ENCODE data around the gene TMEM208.

Gene TMEM208

GRCh38 chr16:67216612-67217490, 10.1 kb upstream of the TMEM208 start:
- Histone ChIP-seq H3K4me1 (ENCODE audit: control insufficient read depth, insufficient read depth, low read length) (peaks cover 14% of the 10 kb centered on the region), H3K4me3 (ENCODE audit: low read length) (no peak overlapping the region), H3K9ac (ENCODE audit: low read length) (no peak overlapping the region), H3K27me3 (ENCODE audit: control insufficient read depth, insufficient read depth, low read length) (no peaks in the 10 kb centered on the region), H3K9me3 (ENCODE audit: control insufficient read depth, low read length) (no peaks in the 10 kb centered on the region), H3K36me3 (ENCODE audit: control insufficient read depth, insufficient read depth, low read length) (no peaks in the 10 kb centered on the region)

GRCh38 chr16:67223992-67224391, 2.9 kb upstream of the TMEM208 start:
- Histone ChIP-seq H3K4me3 (ENCODE audit: low read length) (no peak overlapping the region), H3K27me3 (ENCODE audit: control insufficient read depth, insufficient read depth, low read length) (no peaks in the 10 kb centered on the region), H3K9ac (ENCODE audit: low read length) (no peak overlapping the region), H3K36me3 (ENCODE audit: control insufficient read depth, insufficient read depth, low read length) (no peaks in the 10 kb centered on the region), H3K4me1 (ENCODE audit: control insufficient read depth, insufficient read depth, low read length) (peaks cover 24% of the 10 kb centered on the region), H3K9me3 (ENCODE audit: control insufficient read depth, low read length) (no peaks in the 10 kb centered on the region)

GRCh38 chr16:67226295-67226803, 581 bp upstream of the TMEM208 start:
- H3K36me3 ChIP-seq (ENCODE audit: control insufficient read depth, insufficient read depth, low read length), result peaks cover 3% of the 10 kb centered on the region
- H3K4me3 ChIP-seq (ENCODE audit: low read length), result peak overlapping the region; percentile 93
- H3K9ac ChIP-seq (ENCODE audit: low read length), result peak overlapping the region; percentile 82
- H3K27me3 ChIP-seq (ENCODE audit: control insufficient read depth, insufficient read depth, low read length), result no peaks in the 10 kb centered on the region
- H3K4me1 ChIP-seq (ENCODE audit: control insufficient read depth, insufficient read depth, low read length), result peaks cover 24% of the 10 kb centered on the region
- H3K9me3 ChIP-seq (ENCODE audit: control insufficient read depth, low read length), result no peaks in the 10 kb centered on the region

- H3K4me1 ChIP-seq (ENCODE audit: control insufficient read depth, insufficient read depth, low read length), result peaks cover 24% of the 10 kb centered on the region
- peaks cover 9% of the 10 kb centered on the region for H3K36me3 ChIP-seq (ENCODE audit: control insufficient read depth, insufficient read depth, low read length)
- no peaks in the 10 kb centered on the region for H3K9me3 ChIP-seq (ENCODE audit: control insufficient read depth, low read length)
- H3K4me3 ChIP-seq (ENCODE audit: low read length), result peak overlapping the region; percentile 93
- no peaks in the 10 kb centered on the region for H3K27me3 ChIP-seq (ENCODE audit: control insufficient read depth, insufficient read depth, low read length)
- H3K9ac ChIP-seq (ENCODE audit: low read length), result peak overlapping the region; percentile 82
Measured at GRCh38 chr16:67227567-67227921, 614 bp downstream of the TMEM208 start.

- H3K4me3 ChIP-seq (ENCODE audit: low read length), result peak overlapping the region; percentile 93
- H3K9ac ChIP-seq (ENCODE audit: low read length), result peak overlapping the region; percentile 82
- H3K27me3 ChIP-seq (ENCODE audit: control insufficient read depth, insufficient read depth, low read length), result no peaks in the 10 kb centered on the region
- peaks cover 9% of the 10 kb centered on the region for H3K36me3 ChIP-seq (ENCODE audit: control insufficient read depth, insufficient read depth, low read length)
- H3K9me3 ChIP-seq (ENCODE audit: control insufficient read depth, low read length), result no peaks in the 10 kb centered on the region
- peaks cover 24% of the 10 kb centered on the region for H3K4me1 ChIP-seq (ENCODE audit: control insufficient read depth, insufficient read depth, low read length)
Measured at GRCh38 chr16:67228034-67228785, 1.3 kb downstream of the TMEM208 start.

GRCh38 chr16:67228905-67229304, 2.0 kb downstream of the TMEM208 start:
- Histone ChIP-seq H3K4me1 (ENCODE audit: control insufficient read depth, insufficient read depth, low read length) (peaks cover 20% of the 10 kb centered on the region), H3K4me3 (ENCODE audit: low read length) (no peak overlapping the region), H3K9me3 (ENCODE audit: control insufficient read depth, low read length) (no peaks in the 10 kb centered on the region), H3K36me3 (ENCODE audit: control insufficient read depth, insufficient read depth, low read length) (peaks cover 9% of the 10 kb centered on the region), H3K27me3 (ENCODE audit: control insufficient read depth, insufficient read depth, low read length) (no peaks in the 10 kb centered on the region), H3K9ac (ENCODE audit: low read length) (no peak overlapping the region)

- Histone ChIP-seq H3K36me3 (ENCODE audit: control insufficient read depth, insufficient read depth, low read length) (peaks cover 9% of the 10 kb centered on the region), H3K9ac (ENCODE audit: low read length) (no peak overlapping the region), H3K9me3 (ENCODE audit: control insufficient read depth, low read length) (no peaks in the 10 kb centered on the region), H3K4me1 (ENCODE audit: control insufficient read depth, insufficient read depth, low read length) (peaks cover 12% of the 10 kb centered on the region), H3K27me3 (ENCODE audit: control insufficient read depth, insufficient read depth, low read length) (no peaks in the 10 kb centered on the region), H3K4me3 (ENCODE audit: low read length) (no peak overlapping the region)
Measured at GRCh38 chr16:67229906-67230808, 3.2 kb downstream of the TMEM208 start.

GRCh38 chr16:67230809-67231660, 4.1 kb downstream of the TMEM208 start:
- H3K36me3 ChIP-seq (ENCODE audit: control insufficient read depth, insufficient read depth, low read length), result peaks cover 15% of the 10 kb centered on the region

GRCh38 chr16:67233596-67233995, 6.7 kb downstream of the TMEM208 start:
- Histone ChIP-seq H3K27me3 (ENCODE audit: control insufficient read depth, insufficient read depth, low read length) (no peaks in the 10 kb centered on the region), H3K36me3 (ENCODE audit: control insufficient read depth, insufficient read depth, low read length) (peaks cover 23% of the 10 kb centered on the region), H3K4me1 (ENCODE audit: control insufficient read depth, insufficient read depth, low read length) (no peaks in the 10 kb centered on the region), H3K4me3 (ENCODE audit: low read length) (no peak overlapping the region), H3K9me3 (ENCODE audit: control insufficient read depth, low read length) (no peaks in the 10 kb centered on the region), H3K9ac (ENCODE audit: low read length) (no peak overlapping the region)

More at GRCh38 chr16:67230809-67231660, 4.1 kb downstream of the TMEM208 start:
- no peaks in the 10 kb centered on the region for H3K9me3 ChIP-seq (ENCODE audit: control insufficient read depth, low read length)
- H3K4me3 ChIP-seq (ENCODE audit: low read length), result no peak overlapping the region
- peaks cover 12% of the 10 kb centered on the region for H3K4me1 ChIP-seq (ENCODE audit: control insufficient read depth, insufficient read depth, low read length)
- H3K9ac ChIP-seq (ENCODE audit: low read length), result no peak overlapping the region
- no peaks in the 10 kb centered on the region for H3K27me3 ChIP-seq (ENCODE audit: control insufficient read depth, insufficient read depth, low read length)

GRCh38 chr16:67234180-67234597, 7.3 kb downstream of the TMEM208 start:
- Histone ChIP-seq H3K9me3 (ENCODE audit: control insufficient read depth, low read length) (no peaks in the 10 kb centered on the region), H3K4me1 (ENCODE audit: control insufficient read depth, insufficient read depth, low read length) (no peaks in the 10 kb centered on the region), H3K4me3 (ENCODE audit: low read length) (no peak overlapping the region), H3K36me3 (ENCODE audit: control insufficient read depth, insufficient read depth, low read length) (peaks cover 23% of the 10 kb centered on the region), H3K27me3 (ENCODE audit: control insufficient read depth, insufficient read depth, low read length) (no peaks in the 10 kb centered on the region), H3K9ac (ENCODE audit: low read length) (no peak overlapping the region)

Measured in mucosa of stomach (tissue), 1 donor.